C4-2B (cell line): ENCODE data around the gene CNPPD1.

ENCODE experiments used
- CTCF ChIP-seq: fragments of 450-650 bp; conservative IDR thresholded peaks from 2 replicates; pipeline ENCODE4 v1.5.1; 2017; ENCODE audit warnings: mild to moderate bottlenecking
- ZFX ChIP-seq: fragments of 450-650 bp; IDR thresholded peaks from 2 replicates; pipeline ENCODE4 v1.6.1; 2017

GRCh38 chr2:219158025-219158424 lies 18.7 kb downstream of the CNPPD1 start:
- TF ChIP-seq CTCF, result no peak
- no peak for TF ChIP-seq ZFX
